GM21737 (cell line): ENCODE measurements around the gene FAM90A26.
"Not testable (repeated sequence)": the region's sequence is repeated elsewhere in the genome, so short reads cannot be mapped to it uniquely, and the experiment has no call there.

Experiments used
- ATAC-seq: cut with Tn5 transposase; IDR thresholded peaks from one replicate; pipeline ENCODE4 v1.9.1; 2021; ENCODE audit warnings: mild to moderate bottlenecking, moderate library complexity; ENCODE audit not compliant: unreplicated experiment

FAM90A26 gene

DNA sequence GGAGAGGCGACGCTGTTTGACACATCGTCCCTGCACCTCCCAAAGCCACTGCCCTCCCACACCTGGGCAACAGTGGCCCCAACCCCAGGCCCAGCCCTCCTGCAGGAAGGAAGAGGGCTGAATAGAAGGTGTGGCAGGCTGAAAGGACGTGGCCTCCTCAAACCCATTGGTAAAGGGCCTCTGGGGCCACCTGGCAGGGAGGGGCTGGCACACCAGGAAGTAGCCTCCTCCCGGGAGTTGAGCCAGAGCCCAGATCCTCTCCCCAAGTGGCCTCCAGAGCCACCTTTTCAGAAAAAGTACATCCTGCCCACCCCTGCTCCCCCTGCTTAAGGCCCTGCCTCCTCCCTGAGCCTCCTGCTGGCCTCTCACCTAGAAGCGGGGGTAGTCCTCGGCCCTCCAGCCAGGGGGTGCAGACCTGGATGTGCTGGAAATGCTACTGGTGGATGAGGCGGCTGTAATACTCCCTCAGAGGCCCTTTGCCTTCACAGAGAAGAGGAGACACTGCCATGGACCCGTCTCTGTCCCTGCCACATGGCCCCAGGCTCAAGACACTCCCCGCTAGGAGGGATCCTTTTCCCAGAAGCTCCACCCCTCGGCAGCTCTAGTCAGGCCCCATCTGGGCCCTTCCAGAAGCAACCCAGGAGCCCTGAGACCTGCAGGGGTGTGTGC lies at the start of gene FAM90A26:
Gene FAM90A26, plus strand, starts transcription at position 619 of the 669 bp plus-strand sequence. CDS start 2,764 bp downstream, outside the sequence.
- not testable (repeated sequence) for ATAC-seq

GRCh38 chr4:9122711-9123110 lies 47.5 kb upstream of the FAM90A26 start:
- not testable (repeated sequence) for ATAC-seq

- ATAC-seq = not testable (repeated sequence)
These were observed 46.6 kb upstream of the FAM90A26 start for GRCh38 chr4:9123572-9124007.

DNA sequence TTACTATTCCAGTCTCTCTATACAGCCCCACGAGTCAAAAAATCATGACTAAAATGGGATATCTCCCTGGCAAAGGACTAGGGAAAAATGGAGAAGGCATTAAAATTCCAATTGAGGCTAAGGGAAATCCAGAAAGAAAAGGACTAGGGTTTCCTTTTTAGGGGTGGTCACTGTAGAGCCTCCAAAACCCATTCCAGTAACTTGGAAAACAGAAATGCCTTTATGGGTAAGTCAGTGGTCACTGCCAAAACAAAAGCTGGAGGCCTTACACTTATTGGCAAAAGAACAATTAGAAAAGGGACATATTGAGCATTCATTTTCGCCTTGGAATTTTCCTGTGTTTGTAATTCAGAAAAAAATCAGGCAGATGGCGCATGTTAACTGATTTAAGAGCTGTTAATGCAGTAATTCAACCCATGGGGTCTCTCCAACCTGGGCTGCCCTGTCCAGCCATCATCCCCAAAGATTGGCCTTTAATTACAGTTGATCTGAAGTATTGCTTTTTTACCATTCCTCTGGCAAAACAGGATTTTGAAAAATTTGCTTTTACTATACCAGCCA lies 44.5 kb upstream of the FAM90A26 start:
- ATAC-seq = not testable (repeated sequence)

DNA sequence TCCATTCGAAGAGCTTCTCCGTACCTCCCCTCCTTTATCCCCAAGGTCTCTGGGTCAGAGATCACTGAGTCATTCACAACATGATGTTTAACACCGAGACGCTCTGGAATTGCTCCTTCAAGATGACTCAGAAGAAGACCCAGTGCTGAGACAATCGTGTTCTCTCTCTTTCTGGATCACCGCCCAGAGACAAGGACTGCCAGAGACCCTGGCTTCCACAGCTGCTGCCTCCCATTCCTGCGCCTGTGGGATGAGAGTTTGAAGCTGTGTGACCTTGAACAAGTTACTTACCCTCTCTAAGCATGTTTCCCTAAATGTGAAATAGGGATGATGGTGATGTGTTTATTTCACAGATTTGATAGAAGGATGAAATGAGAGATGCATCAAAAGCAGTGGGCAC lies 38.8 kb upstream of the FAM90A26 start:
- ATAC-seq = not testable (repeated sequence)

DNA sequence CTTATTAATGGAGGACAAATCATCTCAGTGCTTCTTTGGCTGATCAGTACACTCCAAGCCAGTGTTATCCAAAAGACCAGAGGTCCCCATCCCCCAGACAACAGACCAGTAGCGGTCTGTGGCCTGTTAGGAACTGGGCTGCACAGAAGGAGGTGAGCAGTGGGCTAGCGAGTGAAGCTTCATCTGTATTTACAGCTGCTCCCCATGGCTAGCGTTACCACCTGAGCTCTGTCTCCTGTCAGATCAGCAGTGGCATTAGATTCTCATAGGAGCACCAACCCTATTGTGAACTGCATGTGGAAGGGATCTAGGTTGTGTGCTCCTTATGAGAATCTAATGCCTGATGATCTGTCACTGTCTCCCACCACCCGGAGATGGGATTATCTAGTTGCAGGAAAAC lies 37.4 kb upstream of the FAM90A26 start:
- not testable (repeated sequence) for ATAC-seq

GRCh38 chr4:9134011-9134410 lies 36.2 kb upstream of the FAM90A26 start:
- not testable (repeated sequence) for ATAC-seq

DNA sequence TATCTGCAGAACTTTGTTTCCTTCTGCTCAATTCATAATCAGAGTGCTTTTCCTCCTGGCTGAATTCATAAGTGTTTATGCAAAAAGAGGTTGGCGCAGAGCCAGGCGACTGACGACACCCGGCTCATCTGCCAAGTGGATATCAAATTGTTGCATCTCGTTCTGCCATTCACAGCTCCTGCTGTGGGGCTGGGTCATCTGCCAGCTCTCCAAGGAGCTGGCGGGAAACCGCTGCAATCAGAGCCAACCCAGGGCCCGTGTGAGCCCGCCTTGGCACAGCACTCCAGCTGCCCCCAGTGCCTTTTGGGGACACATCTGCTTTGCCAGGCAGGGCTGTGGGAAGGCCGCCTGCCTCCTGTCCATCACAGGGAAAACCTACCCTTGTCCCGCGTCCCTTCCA lies 35.7 kb upstream of the FAM90A26 start:
- ATAC-seq = not testable (repeated sequence)

GRCh38 chr4:9141050-9141449 lies 29.2 kb upstream of the FAM90A26 start:
- ATAC-seq = not testable (repeated sequence)

DNA sequence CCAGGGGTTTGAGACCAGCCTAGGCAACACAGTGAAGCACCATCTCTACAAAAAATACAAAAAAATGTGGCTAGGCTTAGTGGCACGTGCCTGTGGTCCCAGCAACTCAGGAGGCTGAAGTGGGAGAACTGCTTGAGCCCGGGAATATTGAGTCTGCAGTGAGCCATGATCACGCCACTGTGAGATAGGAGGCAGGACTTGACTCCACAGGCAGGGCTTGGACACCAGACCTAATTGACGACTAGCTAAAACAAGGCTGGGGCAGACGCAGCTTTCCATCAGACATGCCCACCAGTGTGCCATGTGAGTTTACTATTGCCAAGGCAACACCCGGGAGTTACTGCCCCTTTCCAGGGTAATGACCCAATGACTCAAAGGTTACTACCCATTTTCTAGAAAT lies 27.4 kb upstream of the FAM90A26 start:
- ATAC-seq = not testable (repeated sequence)

- no peak for ATAC-seq
These were observed 26.7 kb upstream of the FAM90A26 start for GRCh38 chr4:9143421-9144080.

DNA sequence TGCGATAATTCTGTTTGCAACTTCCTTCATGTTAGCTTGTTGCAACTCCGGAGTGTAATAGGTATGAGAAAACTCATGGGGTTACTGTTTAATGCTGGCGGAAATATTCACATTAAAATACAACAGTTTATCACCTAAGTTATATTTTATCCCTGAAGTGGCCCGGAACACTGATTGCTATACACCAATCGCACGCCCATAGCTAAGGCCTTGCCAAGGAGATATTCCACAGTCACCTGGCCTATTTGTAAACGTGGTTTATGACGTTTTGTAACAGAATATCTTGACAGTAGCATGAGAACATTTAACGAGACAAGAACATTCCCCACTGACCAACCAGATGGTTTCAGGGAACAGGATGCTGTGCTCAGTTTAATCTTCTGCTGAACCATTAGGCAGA lies 23.2 kb upstream of the FAM90A26 start:
- ATAC-seq = no peak

DNA sequence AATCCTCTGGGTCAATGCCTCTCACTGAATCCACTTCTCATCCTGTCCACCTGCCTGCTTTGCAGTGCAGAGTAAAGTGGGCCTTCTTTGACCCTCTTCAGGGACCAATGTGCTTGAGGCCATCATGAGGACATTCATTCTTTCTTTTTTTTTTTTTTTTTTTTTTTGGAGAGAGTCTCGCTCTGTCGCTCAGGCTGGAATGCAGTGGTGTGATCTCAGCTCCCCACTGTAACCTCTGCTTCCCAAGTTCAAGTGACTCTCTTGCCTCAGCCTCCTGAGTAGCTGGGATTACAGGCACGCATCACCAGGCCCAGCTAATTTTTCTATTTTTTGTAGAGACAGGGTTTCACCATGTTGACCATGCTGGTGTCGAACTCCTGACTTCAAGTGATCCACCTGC lies 22.8 kb upstream of the FAM90A26 start:
- ATAC-seq = not testable (repeated sequence)

- ATAC-seq = not testable (repeated sequence)
These were observed 21.4 kb upstream of the FAM90A26 start for GRCh38 chr4:9148611-9149409.

DNA sequence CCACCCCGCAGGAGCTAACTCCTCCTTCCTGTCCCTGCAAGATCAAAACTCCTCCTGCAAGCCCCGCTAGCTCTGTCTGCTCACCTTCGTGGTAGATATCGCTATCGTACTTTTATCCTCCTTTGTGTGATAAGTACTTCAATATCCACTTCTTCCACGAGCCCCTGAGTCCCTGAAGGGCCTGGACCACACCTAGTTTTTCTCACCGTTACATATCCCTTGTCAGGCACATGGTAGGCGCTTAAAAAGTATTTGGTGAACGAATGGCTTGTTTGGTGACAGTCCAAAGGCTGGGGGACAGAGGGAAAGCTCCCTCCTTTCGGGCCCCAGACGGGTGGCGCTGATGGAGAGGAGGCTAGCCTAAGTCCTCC lies 18.4 kb upstream of the FAM90A26 start:
- not testable (repeated sequence) for ATAC-seq

- ATAC-seq = peak; percentile 65
These were observed 17.8 kb upstream of the FAM90A26 start for GRCh38 chr4:9152180-9153007.

GRCh38 chr4:9153008-9153570 lies 17.1 kb upstream of the FAM90A26 start:
- ATAC-seq = peak; percentile 95

DNA sequence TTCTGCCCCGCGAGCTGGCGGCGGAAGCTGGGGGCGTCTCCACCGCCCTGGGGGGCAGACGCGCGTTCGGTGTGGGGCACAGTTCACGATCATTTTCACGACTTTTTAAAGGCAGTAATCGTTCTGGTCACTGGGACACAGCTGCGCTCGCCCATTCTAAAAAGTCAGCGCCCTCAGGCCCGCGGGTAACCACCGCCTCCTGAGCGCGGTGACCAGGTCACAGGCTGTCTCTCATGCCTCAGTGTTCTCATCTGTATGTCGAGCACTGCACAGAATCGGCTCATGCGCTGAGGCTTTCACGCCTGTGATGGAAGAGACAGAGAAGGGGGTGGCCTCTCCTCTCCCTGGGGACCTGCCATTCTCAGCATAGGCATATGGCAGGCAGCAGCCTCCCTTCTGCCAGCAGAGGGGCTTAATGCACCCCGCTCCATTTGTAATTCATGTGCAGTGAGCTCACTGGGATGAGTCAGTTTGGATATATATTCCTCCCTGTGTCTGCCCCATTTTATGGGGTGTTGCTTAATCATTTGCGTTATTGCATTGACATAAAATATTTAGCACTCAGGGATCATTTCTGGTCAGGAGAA lies 16.5 kb upstream of the FAM90A26 start:
- not testable (repeated sequence) for ATAC-seq

- not testable (repeated sequence) for ATAC-seq
These were observed 14.9 kb upstream of the FAM90A26 start for GRCh38 chr4:9155101-9155886.
